ENCODE data around the gene RFX5.

RFX5 gene

GRCh38 chr1:151326619-151327222, 20.3 kb downstream of the RFX5 start:
- no peaks in the 10 kb centered on the region for H4K20me1 ChIP-seq (ENCODE audit: control insufficient read depth, insufficient read depth, low read depth, low read length)
- TF ChIP-seq EZH2phosphoT487 (IDR thresholded peaks at IDR 0.05; ENCODE audit: borderline replicate concordance, low read length), result no peak
- TF ChIP-seq CTCF (IDR thresholded peaks at IDR 0.05; ENCODE audit: low read depth, low read length, poor library complexity, severe bottlenecking), result no peak
- H3K4me2 ChIP-seq (ENCODE audit: low read length), result peak overlapping the region; percentile 99
- peaks cover 32% of the 10 kb centered on the region for H3K36me3 ChIP-seq (ENCODE audit: control insufficient read depth, low read length)
- no peaks in the 10 kb centered on the region for H3K9me3 ChIP-seq (ENCODE audit: control insufficient read depth, insufficient read depth, low read length)
- H3K27me3 ChIP-seq (ENCODE audit: control insufficient read depth, low read length), result no peaks in the 10 kb centered on the region
- H3K27ac ChIP-seq (ENCODE audit: low read depth, low read length), result peak overlapping the region; percentile 71; the same call in 1 of the 2 replicates
- H3K79me2 ChIP-seq (ENCODE audit: control insufficient read depth, low read length), result peaks cover 38% of the 10 kb centered on the region
- no peaks in the 10 kb centered on the region for H3K9me2 ChIP-seq (replicated peaks; ENCODE audit: control insufficient read depth, low read length)
- H3K4me1 ChIP-seq (ENCODE audit: control insufficient read depth, low read length), result peaks cover 28% of the 10 kb centered on the region
- H3F3A ChIP-seq (ENCODE audit: control insufficient read depth, insufficient read depth), result no peaks in the 10 kb centered on the region
- peak overlapping the region; percentile 93 for H3K4me3 ChIP-seq (ENCODE audit: low read length)

- Histone ChIP-seq H3K4me2 (ENCODE audit: low read length) (peak overlapping the region; percentile 99), H3K4me3 (ENCODE audit: low read length) (peak overlapping the region; percentile 93), H3K79me2 (ENCODE audit: control insufficient read depth, low read length) (peaks cover 38% of the 10 kb centered on the region)
Observed at GRCh38 chr1:151325646-151326429, 21.2 kb downstream of the RFX5 start.

GRCh38 chr1:151325231-151325630, 21.8 kb downstream of the RFX5 start:
- Histone ChIP-seq H3K79me2 (ENCODE audit: control insufficient read depth, low read length) (peaks cover 41% of the 10 kb centered on the region), H3K4me2 (ENCODE audit: low read length) (peak overlapping the region; percentile 99; the same call in 1 of the 2 replicates), H3K4me1 (ENCODE audit: control insufficient read depth, low read length) (peaks cover 28% of the 10 kb centered on the region), H3K27ac (ENCODE audit: low read depth, low read length) (no peak overlapping the region), H3F3A (ENCODE audit: control insufficient read depth, insufficient read depth) (no peaks in the 10 kb centered on the region), H4K20me1 (ENCODE audit: control insufficient read depth, insufficient read depth, low read depth, low read length) (no peaks in the 10 kb centered on the region), H3K4me3 (ENCODE audit: low read length) (no peak overlapping the region), H3K9me2 (replicated peaks; ENCODE audit: control insufficient read depth, low read length) (no peaks in the 10 kb centered on the region), H3K36me3 (ENCODE audit: control insufficient read depth, low read length) (peaks cover 40% of the 10 kb centered on the region), H3K27me3 (ENCODE audit: control insufficient read depth, low read length) (no peaks in the 10 kb centered on the region), H3K9me3 (ENCODE audit: control insufficient read depth, insufficient read depth, low read length) (no peaks in the 10 kb centered on the region)
- TF ChIP-seq EZH2phosphoT487 (IDR thresholded peaks at IDR 0.05; ENCODE audit: borderline replicate concordance, low read length) (no peak), CTCF (IDR thresholded peaks at IDR 0.05; ENCODE audit: low read depth, low read length, poor library complexity, severe bottlenecking) (no peak)

More at GRCh38 chr1:151325646-151326429, 21.2 kb downstream of the RFX5 start:
- H3K27ac ChIP-seq (ENCODE audit: low read depth, low read length), result no peak overlapping the region
- TF ChIP-seq CTCF (IDR thresholded peaks at IDR 0.05; ENCODE audit: low read depth, low read length, poor library complexity, severe bottlenecking) (no peak), EZH2phosphoT487 (IDR thresholded peaks at IDR 0.05; ENCODE audit: borderline replicate concordance, low read length) (no peak)
- no peaks in the 10 kb centered on the region for H3K27me3 ChIP-seq (ENCODE audit: control insufficient read depth, low read length)
- H3K9me3 ChIP-seq (ENCODE audit: control insufficient read depth, insufficient read depth, low read length), result no peaks in the 10 kb centered on the region
- no peaks in the 10 kb centered on the region for H3F3A ChIP-seq (ENCODE audit: control insufficient read depth, insufficient read depth)
- H3K9me2 ChIP-seq (replicated peaks; ENCODE audit: control insufficient read depth, low read length), result no peaks in the 10 kb centered on the region
- peaks cover 34% of the 10 kb centered on the region for H3K36me3 ChIP-seq (ENCODE audit: control insufficient read depth, low read length)
- H4K20me1 ChIP-seq (ENCODE audit: control insufficient read depth, insufficient read depth, low read depth, low read length), result no peaks in the 10 kb centered on the region
- peaks cover 28% of the 10 kb centered on the region for H3K4me1 ChIP-seq (ENCODE audit: control insufficient read depth, low read length)
